GM21423 (cell line): ENCODE data around the gene GLCE.

ENCODE experiments used
- ATAC-seq: cut with Tn5 transposase; IDR thresholded peaks from one replicate; pipeline ENCODE4 v1.9.1; 2021; ENCODE audit warnings: mild to moderate bottlenecking, moderate library complexity; ENCODE audit not compliant: unreplicated experiment

GLCE gene

DNA sequence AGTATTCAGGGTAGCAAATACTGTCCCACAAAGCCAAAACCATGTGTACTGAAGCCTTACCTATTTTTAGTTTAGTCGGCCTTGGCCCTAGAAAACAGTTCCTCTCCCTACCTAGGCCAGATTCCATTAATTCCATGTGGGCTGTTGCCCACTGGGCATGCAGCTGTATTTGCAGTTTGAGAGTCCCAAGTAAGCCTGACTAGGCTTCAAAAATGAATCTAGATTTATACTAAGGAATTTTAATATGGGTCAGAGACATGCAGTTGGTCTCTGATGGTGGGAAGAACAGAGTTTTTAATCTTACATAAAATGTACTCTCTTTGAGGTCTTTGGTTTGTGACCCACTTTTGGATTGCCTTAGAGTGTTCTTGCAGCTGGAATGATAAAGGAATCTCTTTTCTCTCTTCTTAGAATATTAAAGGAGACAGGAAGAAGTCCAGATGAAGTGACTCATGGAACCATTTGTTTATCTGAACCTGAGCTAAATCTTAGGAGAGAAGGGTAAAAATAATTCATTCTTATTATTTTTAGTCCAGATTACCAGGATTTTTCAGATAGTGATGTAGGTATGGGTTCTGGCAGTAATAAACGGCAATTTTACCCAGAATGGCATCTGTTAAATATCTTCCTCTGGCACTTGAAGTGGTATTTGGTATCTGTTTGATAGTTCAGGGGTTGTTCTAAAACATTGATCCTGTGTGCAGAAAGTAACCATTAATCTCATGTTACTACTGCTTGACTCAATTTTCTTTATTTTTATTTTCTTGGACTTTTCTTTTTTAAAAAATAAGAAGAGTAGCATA, 33.8 kb downstream of the GLCE start:
- ATAC-seq = no peak

DNA sequence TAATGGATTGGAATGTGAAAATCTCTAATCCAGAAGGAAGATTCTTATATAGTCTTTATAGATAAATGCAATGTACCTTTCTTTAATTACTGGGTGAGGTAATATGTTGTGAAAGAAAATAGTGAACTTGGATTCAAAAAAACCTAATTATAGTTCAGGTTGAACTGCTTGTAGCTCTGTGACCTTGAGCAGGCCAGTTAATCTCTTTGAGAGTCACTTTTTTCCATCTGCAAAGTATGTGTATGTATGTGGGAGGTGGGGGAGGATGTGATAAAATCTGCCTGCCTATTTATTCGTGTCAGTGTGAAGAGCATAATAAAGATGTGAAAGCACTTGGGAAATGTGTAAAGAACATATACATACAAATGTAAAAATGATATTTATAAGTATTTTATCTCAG, 34.4 kb downstream of the GLCE start:
- ATAC-seq = no peak

DNA sequence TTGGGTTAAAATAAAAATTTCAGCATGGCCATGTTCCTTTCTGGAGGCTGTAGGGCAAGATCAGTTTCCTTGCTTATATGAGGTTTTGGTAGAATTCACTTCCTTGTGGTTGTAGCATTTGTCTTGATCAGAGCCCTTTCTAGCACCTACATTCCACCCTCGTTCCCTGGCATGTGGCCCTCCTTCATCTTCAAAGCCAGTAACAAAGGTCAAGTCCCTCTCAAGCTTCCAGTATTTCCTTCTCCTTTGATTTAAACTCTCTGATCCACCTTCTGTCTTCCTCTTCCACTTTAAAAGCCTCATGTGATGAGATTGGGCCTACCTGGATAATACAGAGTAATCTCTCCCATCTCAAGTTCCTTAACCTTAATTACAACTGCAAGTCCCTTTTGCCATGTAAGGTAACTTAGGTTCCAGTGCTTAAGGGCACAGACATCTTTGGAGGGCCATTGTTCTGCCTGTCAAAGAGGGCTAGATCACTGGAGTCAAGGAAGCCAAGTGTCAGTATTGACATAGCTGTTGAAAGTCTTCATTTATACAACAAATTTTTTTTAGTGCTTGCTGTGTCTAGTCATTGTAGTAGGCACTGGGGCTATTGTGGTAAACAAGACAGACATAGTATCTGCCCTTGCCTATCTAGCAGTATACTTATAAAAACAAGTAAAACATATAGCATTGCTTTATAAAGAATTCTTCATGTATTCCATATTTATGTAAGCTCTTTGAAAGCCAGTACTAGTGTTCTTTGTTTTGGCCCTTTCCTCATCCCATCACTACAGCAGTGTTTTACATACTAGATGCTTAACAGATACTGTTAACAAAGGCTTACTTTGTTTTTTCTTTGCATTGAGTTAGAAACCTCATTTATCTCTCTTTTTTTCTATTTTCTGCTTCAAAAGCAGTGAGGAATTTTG, 40.7 kb downstream of the GLCE start:
- ATAC-seq = no peak

DNA sequence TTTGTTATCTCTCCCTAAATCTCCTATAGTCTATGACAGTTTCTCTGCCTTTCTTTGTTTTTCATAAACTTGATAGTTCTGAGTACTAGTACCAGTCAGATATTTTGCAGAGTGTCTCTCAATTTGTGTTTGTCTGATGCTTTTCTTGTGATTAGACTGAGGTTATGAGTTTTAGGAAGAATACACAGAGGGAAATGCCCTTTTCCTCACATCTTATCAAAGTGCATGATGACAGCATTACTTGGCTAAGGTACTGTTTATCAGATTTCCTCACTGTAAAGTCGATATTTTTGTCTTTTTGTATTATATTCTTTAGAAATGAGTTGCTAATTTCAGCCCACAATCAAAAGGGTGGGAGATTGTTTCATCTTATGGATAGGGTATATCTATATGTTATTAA, 45.6 kb downstream of the GLCE start:
- ATAC-seq = no peak

DNA sequence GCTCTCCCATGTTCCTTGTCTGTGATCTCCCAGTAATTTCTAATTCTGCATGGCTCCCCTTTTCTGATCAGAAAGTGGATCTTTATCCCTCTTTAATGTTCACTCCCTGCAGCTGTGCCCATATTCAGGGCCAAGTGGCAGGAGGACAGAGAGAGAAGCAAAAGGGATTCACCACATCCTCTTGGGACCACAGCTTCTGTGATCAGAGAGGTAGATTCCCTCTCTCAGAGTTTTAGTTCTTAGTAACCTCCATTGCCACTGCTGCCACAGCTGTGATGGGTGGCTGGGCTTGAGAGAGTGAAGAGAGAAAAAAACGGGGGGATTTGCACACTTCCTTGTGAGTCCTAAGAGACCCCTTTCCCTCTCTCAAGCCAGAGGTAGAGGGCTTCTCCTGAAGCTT, 49.2 kb downstream of the GLCE start:
- no peak for ATAC-seq

DNA sequence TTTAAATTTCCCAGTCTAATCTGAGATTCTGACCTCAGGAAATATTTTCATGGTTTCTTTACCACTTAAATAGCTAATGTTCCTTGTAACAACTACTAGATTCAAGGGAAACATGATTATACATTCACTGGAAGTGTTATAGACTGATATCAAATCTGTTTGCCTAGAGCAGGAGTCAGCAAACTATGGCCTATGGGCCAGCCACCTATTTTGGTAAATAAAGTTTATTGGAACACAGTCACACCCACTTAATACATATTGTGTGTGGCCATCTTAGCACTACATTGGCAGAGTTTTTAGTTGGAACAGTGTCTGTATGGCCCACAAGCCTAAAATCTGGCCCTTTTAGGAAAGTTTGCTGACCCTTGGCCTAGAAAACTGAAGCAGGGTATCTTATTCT, 50.1 kb downstream of the GLCE start:
- ATAC-seq = no peak

DNA sequence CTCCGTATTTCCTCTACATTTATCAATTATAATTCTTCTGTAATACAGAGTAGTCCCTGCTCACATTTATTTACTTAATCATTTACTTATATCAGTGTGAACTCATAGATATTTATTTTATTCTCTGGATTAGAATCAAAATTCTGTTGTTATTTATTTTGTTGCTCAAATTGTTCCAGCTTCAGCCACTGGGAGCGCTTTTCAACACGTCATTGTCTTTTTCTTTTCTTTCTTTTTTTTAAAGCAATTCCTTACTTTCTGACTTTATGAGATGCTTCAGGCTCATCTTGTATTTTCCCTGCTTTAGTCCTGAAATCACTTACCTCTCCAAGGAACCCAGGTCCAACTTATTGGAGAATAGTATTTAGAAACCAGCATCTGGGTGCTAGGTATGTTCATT, 53.4 kb downstream of the GLCE start:
- no peak for ATAC-seq

DNA sequence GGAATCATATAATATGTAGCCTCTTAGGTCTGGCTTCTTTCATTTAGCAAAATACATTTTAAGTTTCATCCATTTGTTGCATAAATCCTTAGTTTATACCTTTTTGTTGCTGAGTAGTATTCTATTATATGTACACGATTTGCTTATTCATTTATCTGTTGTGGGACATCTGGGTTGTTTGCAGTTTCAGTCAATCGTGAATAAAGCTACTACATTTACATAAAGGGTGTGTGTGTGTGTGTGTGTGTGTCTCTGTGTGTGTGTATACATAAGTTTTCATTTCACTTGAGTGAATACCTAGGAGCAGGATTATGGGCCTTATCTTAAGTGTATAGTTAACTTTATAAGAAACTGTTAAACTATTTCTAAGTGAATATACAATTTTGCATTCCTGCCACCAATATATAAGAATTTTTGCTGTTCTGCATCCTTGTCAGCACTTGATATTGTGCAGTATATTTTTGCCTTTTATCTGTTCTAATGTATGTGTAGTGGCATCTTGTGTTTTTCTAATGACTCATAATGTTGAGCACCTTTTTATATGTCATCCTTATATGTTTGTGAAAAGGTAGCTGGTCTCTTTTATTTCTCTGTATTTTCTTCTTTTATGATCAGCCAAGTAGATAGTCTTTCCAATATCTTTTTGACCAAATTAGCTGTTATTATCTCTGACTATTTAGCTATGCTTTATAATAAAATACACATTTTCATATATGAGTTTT, 55.0 kb downstream of the GLCE start:
- ATAC-seq = no peak

DNA sequence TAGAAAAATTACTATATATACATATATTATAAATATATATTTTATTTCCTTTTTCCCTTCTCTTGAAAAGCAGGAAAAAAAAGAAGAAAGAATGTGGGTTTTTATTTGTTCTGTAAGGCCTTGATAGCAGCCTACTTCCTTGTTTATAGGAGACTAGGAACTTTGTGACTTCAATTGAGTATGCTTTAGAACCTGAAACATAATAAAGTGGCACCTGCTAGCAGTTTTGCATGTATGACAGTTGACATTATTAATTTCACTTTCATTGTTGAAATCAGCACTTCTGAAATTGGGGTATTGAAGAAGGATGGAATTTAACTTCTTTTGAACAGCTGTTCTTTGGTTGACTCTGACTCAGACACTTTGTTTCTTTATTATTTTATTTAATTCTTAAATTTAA, 56.9 kb downstream of the GLCE start:
- no peak for ATAC-seq

DNA sequence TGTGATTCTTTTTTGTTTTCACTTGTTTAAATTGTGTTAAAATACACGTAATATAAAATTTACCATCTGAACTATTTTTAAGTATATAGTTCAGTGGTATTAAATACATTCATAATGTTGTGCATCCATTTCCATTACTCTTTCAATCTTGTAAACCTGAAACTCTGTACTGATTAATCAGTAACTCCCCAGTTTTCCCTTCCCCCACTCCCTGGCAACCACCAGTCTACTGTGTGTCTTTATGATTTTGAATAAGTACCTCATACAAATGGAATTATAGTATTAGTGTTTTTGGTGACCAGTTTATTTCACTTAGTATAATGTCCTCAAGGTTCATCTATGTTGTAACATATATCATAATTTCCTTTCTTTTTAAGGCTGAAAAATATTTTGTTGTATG, 59.3 kb downstream of the GLCE start:
- no peak for ATAC-seq

DNA sequence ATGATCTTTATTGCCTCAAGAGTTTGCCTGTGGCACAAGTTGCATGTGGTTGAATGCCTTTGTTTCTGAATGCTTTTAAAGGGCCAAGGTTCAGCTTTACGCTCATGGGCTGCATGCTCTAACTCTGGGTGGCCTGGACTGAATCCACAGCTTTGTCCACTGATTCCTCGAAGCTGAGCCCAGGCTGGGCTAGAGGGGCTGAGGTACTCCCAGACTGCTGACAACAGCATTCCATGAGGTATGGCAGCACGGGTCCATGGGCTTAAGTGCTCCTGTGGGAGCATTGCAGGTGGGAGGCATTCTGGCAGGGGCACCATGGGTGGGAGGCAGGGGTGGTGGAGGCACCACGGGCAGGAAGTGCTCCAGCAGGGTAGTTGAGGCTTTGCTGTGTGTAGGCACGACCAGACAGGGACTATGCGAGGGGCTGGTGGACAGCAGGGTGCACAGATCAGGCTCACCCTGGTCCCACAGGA, 61.6 kb downstream of the GLCE start:
- no peak for ATAC-seq

DNA sequence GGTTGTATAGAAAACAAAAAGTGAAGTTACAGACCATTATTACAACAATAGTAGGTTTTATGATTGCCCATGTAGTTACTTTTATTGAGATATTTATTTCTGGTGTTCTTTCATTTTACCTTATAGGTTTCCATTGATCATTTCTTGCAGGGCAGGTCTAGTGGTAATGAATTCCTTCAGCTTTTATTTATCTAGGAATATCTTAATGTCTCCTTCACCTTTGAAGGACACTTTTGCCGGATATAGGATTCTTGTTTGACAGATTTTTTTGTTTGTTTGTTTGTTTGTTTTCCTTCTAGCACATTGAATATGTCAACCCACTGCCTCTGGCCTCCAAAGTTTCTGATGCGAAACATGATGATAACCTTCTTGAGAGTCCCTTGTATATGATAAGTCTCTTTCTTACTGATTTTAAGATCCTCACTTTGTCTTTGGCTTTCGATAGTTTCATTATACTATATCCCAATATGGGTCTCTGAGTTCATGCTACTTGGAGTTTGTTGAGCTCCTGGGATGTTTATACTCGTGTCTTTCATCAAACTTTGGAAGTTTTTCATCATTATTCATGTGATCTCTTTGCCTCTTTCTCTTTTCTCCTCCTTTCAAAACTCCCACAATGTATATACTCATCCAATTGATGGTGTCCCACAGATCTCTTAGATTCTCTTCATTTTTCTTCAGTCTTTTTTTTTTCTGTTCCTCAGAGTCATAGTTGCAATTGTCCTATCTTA, 62.8 kb downstream of the GLCE start:
- no peak for ATAC-seq

DNA sequence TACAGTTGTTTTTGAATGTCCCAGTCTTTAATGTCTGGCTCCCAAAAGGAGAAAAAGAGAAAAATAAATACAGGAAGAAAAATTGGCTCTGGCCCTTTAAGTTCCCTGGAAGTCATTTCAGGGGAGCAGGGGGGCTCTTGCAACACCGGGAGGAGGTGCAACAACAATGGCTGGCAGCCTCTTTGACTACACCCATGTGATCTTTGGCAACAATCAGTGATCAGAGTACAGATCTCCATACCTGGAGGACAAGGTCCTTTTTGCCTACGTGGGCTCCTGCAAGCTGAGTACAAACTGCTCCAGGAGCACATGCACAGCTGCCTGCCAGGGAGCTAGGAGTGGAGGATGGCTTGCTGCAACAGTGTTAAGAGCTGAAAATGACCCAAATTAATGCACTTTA, 63.9 kb downstream of the GLCE start:
- no peak for ATAC-seq

DNA sequence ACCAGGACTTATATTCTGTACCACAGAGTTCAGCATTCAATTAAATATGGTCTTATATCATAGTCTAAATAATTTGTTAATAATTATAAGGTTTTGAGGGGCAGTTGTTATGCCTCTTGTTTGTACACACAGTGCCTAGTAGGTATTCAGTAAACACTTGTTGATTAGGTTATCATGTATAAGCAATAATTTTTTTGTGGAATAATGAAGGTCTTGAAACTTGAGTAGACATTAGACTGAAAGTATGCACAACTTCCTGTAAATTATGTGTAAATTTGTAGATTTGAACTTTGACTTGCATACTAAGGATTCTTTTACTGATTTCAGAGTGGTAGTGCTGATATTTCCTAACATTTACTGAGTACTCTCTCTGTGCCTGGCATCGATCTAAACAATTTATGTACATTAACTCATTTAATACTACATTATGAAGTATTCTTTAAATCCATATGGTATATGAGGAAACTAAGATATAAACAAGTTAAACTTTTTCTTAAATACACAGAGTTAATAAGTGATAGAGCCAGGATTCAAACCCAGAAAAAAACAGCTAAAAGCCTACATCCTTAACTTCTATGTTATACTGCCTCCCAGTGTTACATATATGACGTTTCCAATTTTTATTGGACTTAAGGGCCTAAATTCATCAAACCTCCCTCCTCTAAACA, 65.1 kb downstream of the GLCE start:
- no peak for ATAC-seq

DNA sequence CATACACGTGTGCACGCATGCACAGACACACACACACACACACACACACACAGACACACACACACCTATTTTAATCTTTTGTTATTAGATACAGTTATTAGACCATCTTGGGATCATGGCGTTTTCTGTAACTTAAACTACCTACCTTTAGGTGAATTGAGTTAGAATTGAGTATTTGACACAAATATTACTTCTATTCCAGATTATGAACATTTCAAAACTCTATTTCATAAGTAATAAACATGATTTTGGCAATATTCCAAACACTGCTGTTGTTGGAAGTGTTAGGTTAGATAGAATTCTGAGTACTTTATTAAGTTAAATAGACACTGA, 65.6 kb downstream of the GLCE start:
- no peak for ATAC-seq

DNA sequence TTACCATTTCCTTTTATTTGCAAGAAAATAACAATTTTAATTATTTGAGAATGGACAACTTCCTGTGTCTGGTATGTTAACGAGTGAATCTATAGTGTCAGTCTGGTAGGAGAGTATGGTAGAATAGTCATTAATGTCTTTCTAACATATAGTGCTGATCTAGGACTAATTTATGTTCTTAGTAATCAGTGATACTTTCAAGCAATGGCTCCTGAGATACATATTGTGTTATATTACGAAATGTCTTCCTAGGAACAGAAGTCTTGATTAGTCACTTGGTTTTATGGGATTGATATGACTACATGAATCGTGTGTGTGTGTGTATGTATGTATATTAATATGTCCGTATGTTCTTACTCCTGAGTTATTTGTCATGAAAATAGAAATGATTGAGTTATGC, 71.7 kb downstream of the GLCE start:
- no peak for ATAC-seq

DNA sequence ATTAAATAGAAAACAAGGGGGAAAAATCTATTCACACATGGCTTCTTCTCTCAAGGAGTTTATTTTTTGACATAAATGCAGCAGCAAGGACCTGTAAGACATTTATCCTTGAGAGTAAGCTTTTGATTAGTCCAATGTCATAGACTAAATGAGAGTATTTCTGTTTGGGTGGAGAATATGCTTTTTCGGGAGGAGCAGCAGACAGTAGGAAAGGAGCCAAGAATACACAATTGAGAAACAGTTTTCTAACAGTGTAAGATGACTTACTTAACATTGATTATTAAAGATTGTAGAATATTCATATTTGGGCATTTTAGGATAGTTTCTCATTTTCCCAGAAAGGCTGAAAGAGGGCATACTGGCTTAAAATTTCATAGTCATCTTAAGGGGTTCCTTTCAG, 72.3 kb downstream of the GLCE start:
- no peak for ATAC-seq

DNA sequence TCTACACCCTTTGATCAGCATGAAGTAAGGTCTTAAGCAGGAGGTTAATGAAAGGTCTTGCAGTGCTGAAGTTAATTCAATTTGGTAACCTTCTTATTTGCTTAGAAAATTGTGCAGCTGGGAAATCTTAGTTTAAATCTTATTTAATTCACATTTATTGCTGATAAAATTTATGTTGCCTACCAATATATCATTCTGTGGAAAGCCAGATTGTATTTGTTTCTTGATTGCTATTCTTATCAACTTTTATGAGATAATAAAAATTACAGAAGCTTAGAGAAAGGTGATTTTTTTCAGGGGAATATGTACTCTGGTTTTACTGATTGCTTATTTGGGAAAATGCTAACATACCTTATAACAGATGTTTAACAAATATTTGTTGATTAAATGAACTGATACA, 74.2 kb downstream of the GLCE start:
- ATAC-seq = no peak

DNA sequence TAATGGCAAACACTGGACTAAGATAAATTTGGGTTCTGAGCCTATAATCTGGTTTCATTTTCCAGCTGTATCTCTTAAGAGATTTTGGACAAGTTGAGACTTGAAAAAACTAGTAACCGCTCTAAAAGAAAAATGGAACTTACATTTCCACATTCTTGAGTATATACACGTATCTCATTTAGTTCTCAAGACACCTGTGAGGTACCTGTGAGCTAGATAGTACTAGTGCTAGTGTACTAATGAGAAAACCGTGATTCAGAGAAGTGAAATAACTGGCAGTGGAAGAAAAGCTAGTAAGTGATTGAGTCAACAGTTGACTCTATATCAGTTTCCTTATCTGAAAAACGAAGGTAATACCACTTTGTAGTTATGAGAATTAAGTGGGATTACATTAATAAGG, 76.1 kb downstream of the GLCE start:
- no peak for ATAC-seq

DNA sequence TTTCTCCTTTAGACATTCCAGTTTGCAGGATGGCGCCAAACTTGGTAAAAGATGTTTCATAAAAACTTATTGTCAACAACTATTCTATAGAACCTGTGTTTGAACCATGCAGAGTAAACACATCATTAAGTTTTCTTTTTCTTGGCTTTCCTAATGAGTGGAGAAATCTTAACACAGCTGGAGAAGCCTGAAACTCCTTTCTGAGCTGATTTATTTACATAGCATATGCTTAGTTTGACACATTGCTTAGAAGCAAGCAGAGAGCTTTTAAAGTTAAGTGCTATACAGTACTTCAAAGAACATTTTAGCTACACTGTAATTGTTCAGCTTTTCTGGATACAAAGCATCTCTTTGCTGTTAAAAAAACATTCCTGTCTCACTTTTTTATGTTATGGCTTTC, 77.3 kb downstream of the GLCE start:
- no peak for ATAC-seq
